ENCODE data around the gene IMMP1L. TPM values are rescaled to one million over a fixed set of nuclear protein-coding genes. Genes with fewer than 3 reads are reported as not detected.

IMMP1L gene
- total RNA-seq, 1 donor from 2014 or later = 37.4 TPM

- TF ChIP-seq, protein P1, sequence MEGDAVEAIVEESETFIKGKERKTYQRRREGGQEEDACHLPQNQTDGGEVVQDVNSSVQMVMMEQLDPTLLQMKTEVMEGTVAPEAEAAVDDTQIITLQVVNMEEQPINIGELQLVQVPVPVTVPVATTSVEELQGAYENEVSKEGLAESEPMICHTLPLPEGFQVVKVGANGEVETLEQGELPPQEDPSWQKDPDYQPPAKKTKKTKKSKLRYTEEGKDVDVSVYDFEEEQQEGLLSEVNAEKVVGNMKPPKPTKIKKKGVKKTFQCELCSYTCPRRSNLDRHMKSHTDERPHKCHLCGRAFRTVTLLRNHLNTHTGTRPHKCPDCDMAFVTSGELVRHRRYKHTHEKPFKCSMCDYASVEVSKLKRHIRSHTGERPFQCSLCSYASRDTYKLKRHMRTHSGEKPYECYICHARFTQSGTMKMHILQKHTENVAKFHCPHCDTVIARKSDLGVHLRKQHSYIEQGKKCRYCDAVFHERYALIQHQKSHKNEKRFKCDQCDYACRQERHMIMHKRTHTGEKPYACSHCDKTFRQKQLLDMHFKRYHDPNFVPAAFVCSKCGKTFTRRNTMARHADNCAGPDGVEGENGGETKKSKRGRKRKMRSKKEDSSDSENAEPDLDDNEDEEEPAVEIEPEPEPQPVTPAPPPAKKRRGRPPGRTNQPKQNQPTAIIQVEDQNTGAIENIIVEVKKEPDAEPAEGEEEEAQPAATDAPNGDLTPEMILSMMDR (IDR thresholded peaks at IDR 0.05; ENCODE audit: unreplicated experiment) = no peak
- H3K4me1 Mint-ChIP-seq = no peaks in the 10 kb centered on the region
- H3K27ac Mint-ChIP-seq = no peak overlapping the region
- H3K9me3 Mint-ChIP-seq = no peaks in the 10 kb centered on the region
- H3K27me3 Mint-ChIP-seq (ENCODE audit: low read depth) = no peaks in the 10 kb centered on the region
- H3K4me3 Mint-ChIP-seq = no peak overlapping the region
- no peak for DNase-seq (ENCODE audit: low spot score in 2 of 2, unreplicated experiment in 2 of 2)
- peaks cover 18% of the 10 kb centered on the region for H3K36me3 Mint-ChIP-seq
These were observed 75.6 kb downstream of the IMMP1L start for GRCh38 chr11:31433851-31434250.

GRCh38 chr11:31424652-31425051, 84.8 kb downstream of the IMMP1L start:
- TF ChIP-seq, protein P1 (IDR thresholded peaks at IDR 0.05; ENCODE audit: unreplicated experiment) = no peak
- H3K27me3 Mint-ChIP-seq (ENCODE audit: low read depth) = no peaks in the 10 kb centered on the region
- H3K4me3 Mint-ChIP-seq = no peak overlapping the region
- H3K9me3 Mint-ChIP-seq = no peaks in the 10 kb centered on the region
- peaks cover 5% of the 10 kb centered on the region for H3K4me1 Mint-ChIP-seq
- H3K36me3 Mint-ChIP-seq = peaks cover 3% of the 10 kb centered on the region
- H3K27ac Mint-ChIP-seq = no peak overlapping the region
- DNase-seq (ENCODE audit: low spot score in 2 of 2, unreplicated experiment in 2 of 2) = no peak

DNA sequence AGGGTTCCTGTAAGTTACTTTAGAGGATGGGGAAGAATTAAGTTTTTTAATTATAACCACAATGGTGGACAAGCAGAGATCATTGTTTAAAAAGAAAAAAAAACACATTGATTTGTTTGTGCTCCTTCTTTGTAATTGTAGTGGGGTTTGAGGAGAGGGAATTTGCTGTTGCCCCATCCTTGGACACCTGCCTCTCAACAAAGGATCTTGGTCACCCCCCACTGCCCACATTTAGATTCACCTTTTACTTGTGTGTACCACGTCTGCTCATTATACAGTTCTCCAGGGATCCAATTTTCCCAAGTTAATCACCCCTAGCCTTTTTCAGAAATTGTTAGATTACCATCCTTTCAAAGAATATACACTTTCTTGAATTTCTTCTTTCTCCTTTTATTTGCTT, 86.7 kb downstream of the IMMP1L start:
- Mint-ChIP-seq H3K4me3 (no peak overlapping the region), H3K36me3 (no peaks in the 10 kb centered on the region), H3K4me1 (peaks cover 6% of the 10 kb centered on the region), H3K9me3 (no peaks in the 10 kb centered on the region), H3K27ac (no peak overlapping the region), H3K27me3 (ENCODE audit: low read depth) (no peaks in the 10 kb centered on the region)
- TF ChIP-seq, protein P1 (IDR thresholded peaks at IDR 0.05; ENCODE audit: unreplicated experiment) = no peak
- no peak for DNase-seq (ENCODE audit: low spot score in 2 of 2, unreplicated experiment in 2 of 2)

- TF ChIP-seq, protein P1 (IDR thresholded peaks at IDR 0.05; ENCODE audit: unreplicated experiment) = no peak
- H3K36me3 Mint-ChIP-seq = no peaks in the 10 kb centered on the region
- no peak overlapping the region for H3K27ac Mint-ChIP-seq
- DNase-seq (ENCODE audit: low spot score in 2 of 2, unreplicated experiment in 2 of 2) = no peak
- peaks cover 6% of the 10 kb centered on the region for H3K4me1 Mint-ChIP-seq
- no peaks in the 10 kb centered on the region for H3K27me3 Mint-ChIP-seq (ENCODE audit: low read depth)
- no peak overlapping the region for H3K4me3 Mint-ChIP-seq
- no peaks in the 10 kb centered on the region for H3K9me3 Mint-ChIP-seq
These were observed 87.6 kb downstream of the IMMP1L start for GRCh38 chr11:31421820-31422219.

DNA sequence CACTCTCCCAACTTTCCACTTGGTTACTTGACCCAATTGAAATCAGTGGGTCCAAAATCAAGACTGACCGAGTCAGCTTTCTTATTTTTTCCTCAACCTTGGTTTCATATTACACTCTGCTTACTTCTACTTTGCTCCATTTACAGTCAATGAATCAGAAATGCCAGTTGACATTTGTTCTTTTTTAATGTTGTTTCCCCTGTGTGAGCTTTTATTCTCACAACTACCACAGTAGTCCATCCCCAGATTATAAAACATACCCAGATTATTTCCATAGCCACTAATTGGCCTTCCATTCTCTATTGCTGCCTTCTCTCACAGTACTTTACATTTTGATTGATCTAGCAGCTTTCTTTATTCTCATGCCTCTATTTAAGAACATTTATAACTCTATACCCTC, 89.8 kb downstream of the IMMP1L start:
- no peak for DNase-seq (ENCODE audit: low spot score in 2 of 2, unreplicated experiment in 2 of 2)
- no peak overlapping the region for H3K4me3 Mint-ChIP-seq
- TF ChIP-seq, protein P1 (IDR thresholded peaks at IDR 0.05; ENCODE audit: unreplicated experiment) = no peak
- H3K27me3 Mint-ChIP-seq (ENCODE audit: low read depth) = no peaks in the 10 kb centered on the region
- H3K27ac Mint-ChIP-seq = no peak overlapping the region
- peaks cover 6% of the 10 kb centered on the region for H3K4me1 Mint-ChIP-seq
- peaks cover 5% of the 10 kb centered on the region for H3K36me3 Mint-ChIP-seq
- no peaks in the 10 kb centered on the region for H3K9me3 Mint-ChIP-seq

GRCh38 chr11:31419138-31419537, 90.3 kb downstream of the IMMP1L start:
- H3K4me1 Mint-ChIP-seq = peaks cover 6% of the 10 kb centered on the region
- H3K27ac Mint-ChIP-seq = no peak overlapping the region
- peaks cover 5% of the 10 kb centered on the region for H3K36me3 Mint-ChIP-seq
- no peaks in the 10 kb centered on the region for H3K27me3 Mint-ChIP-seq (ENCODE audit: low read depth)
- H3K4me3 Mint-ChIP-seq = no peak overlapping the region
- no peaks in the 10 kb centered on the region for H3K9me3 Mint-ChIP-seq
- TF ChIP-seq, protein P1 (IDR thresholded peaks at IDR 0.05; ENCODE audit: unreplicated experiment) = no peak
- DNase-seq (ENCODE audit: low spot score in 2 of 2, unreplicated experiment in 2 of 2) = no peak
